Breast epithelium (tissue), 4 donors: Measurements from ENCODE around the gene APEH. TPM values are rescaled to one million over a fixed set of nuclear protein-coding genes. Genes with fewer than 3 reads are reported as not detected.

Experiments used
- DNase-seq, 2 donors: peaks; one replicate each; pipeline ENCODE4 v3.0.0-alpha.2; 2019; ENCODE audit warnings: low spot score in 2 of 2
- H3K27ac ChIP-seq, 2 donors: fragments of 200-600 bp; sonication (generic) in 1 of 2; one replicate each; pipeline ENCODE4 v1.5.1; 2016 to 2019; ENCODE audit warnings: mild to moderate bottlenecking in 1 of 2
- H3K27me3 ChIP-seq, 2 donors: fragments of 200-600 bp; sonication (generic) in 1 of 2; one replicate each; pipeline versions ENCODE4 v1.5.1 to v1.6.0; 2017 to 2019; ENCODE audit warnings: control low read depth in 1 of 2, mild to moderate bottlenecking in 1 of 2
- H3K36me3 ChIP-seq: fragments of 200-600 bp; one replicate; pipeline ENCODE4 v1.5.1; 2019
- H3K4me1 ChIP-seq, 2 donors: fragments of 200-600 bp; sonication (generic); one replicate each; pipeline ENCODE4 v1.5.1; 2016 to 2019; ENCODE audit warnings: control low read depth in 1 of 2
- H3K4me3 ChIP-seq, 3 donors: fragments of 200-600 bp; sonication (generic); 1 replicate in 2 of 3; 2 replicates in 1 of 3; pipeline ENCODE4 v1.5.1; 2016 to 2019; ENCODE audit warnings: mild to moderate bottlenecking in 3 of 3, moderate library complexity in 2 of 3
- H3K9me3 ChIP-seq, 2 donors: fragments of 200-600 bp; sonication (generic) in 1 of 2; one replicate each; pipeline ENCODE4 v1.5.1; 2016 to 2019; ENCODE audit warnings: control low read depth in 1 of 2
- CTCF ChIP-seq, 3 donors: fragments of 450-650 bp; IDR thresholded peaks; one replicate each; pipeline ENCODE4 v1.5.1; 2016 to 2017; ENCODE audit warnings: antibody characterized with exemption in 3 of 3, mild to moderate bottlenecking in 3 of 3, moderate library complexity in 3 of 3
- POLR2A ChIP-seq: fragments of 450-650 bp; IDR thresholded peaks from one replicate; pipeline ENCODE4 v1.6.1; 2016; ENCODE audit warnings: antibody characterized with exemption, mild to moderate bottlenecking, moderate library complexity
- POLR2AphosphoS5 ChIP-seq, 3 donors: sonication (generic); formaldehyde crosslinking; IDR thresholded peaks; one replicate each; pipeline ENCODE4 v1.6.1; 2017; ENCODE audit warnings: antibody characterized with exemption in 3 of 3
- intact Hi-C: fragments of 100-400 bp; cut with DNase I; formaldehyde crosslinking; loops from one replicate; pipeline ENCODE4 v1.15.1; 2023; ENCODE audit warnings: low total_unique reads
- total RNA-seq, 3 donors: library from RNA; depleted of rRNA; stranded (reverse); fragments of >200 nt; gene quantifications; one replicate each; pipeline ENCODE4 v1.1.0, GENCODE V29; 2016

The APEH gene
- total RNA-seq, 3 donors from 2014 or later, result 69.5 to 80.0 (median 70.1) TPM

- no peaks in the 10 kb centered on the region for H3K27me3 ChIP-seq
- H3K36me3 ChIP-seq, result no peaks in the 10 kb centered on the region
- peak; percentile 35 to 77 (median 67) for TF ChIP-seq CTCF (IDR thresholded peaks at IDR 0.05)
- TF ChIP-seq POLR2AphosphoS5 (IDR thresholded peaks at IDR 0.05), result no peak
- intact Hi-C loops, result no loop called here
- DNase-seq, result peak in 1 of 2 donors; percentile 64
- H3K4me1 ChIP-seq, result no peaks in the 10 kb centered on the region
- H3K27ac ChIP-seq, result no peak overlapping the region
- no peaks in the 10 kb centered on the region for H3K9me3 ChIP-seq
- no peak overlapping the region for H3K4me3 ChIP-seq
Observed at GRCh38 chr3:49703443-49703927, 29.3 kb downstream of the APEH start.

GRCh38 chr3:49703956-49704355 lies 29.8 kb downstream of the APEH start:
- TF ChIP-seq CTCF (IDR thresholded peaks at IDR 0.05) (no peak), POLR2A (no peak), POLR2AphosphoS5 (IDR thresholded peaks at IDR 0.05) (no peak)
- no peak for DNase-seq
- no peak overlapping the region for H3K27ac ChIP-seq
- H3K4me1 ChIP-seq, result no peaks in the 10 kb centered on the region
- H3K4me3 ChIP-seq, result no peak overlapping the region
- H3K27me3 ChIP-seq, result no peaks in the 10 kb centered on the region
- H3K36me3 ChIP-seq, result no peaks in the 10 kb centered on the region
- no peaks in the 10 kb centered on the region for H3K9me3 ChIP-seq
- intact Hi-C loops, result no loop called here

GRCh38 chr3:49704629-49705028 lies 30.5 kb downstream of the APEH start:
- Histone ChIP-seq H3K27me3 (no peaks in the 10 kb centered on the region), H3K9me3 (no peaks in the 10 kb centered on the region), H3K4me1 (no peaks in the 10 kb centered on the region), H3K27ac (no peak overlapping the region), H3K4me3 (no peak overlapping the region), H3K36me3 (no peaks in the 10 kb centered on the region)
- TF ChIP-seq POLR2AphosphoS5 (IDR thresholded peaks at IDR 0.05), result no peak
- TF ChIP-seq POLR2A, result no peak
- no peak for DNase-seq
- intact Hi-C loops, result no loop called here

DNA sequence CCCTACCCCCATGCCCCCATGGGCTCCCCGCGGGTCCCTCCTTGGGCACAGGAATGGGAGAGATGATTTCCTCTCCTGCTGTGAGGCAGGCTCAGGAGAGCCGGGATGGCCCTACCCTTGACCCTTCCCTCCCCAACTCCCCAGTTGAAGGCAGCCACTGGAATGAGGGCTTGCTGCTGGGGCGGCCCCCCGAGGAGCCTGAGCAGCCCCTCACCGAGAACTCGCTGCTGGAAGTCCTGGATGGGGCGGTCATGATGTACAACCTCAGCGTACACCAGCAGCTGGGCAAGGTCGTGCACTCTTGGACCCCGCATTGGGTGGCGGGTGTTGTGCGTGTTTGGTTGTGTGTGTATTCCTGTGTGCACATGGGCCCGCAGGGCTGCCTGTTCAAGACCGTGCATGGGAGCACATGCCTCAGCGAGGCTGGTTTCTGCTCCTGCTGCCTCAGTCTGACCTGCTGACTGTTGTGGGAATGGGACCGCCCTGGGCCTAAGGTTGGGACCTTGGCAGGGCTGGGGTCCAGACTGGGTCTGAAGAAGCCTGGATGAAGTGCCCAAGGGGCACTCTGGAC lies 31.3 kb downstream of the APEH start:
- Histone ChIP-seq H3K36me3 (no peaks in the 10 kb centered on the region), H3K4me1 (no peaks in the 10 kb centered on the region), H3K27ac (no peak overlapping the region), H3K4me3 (no peak overlapping the region), H3K9me3 (no peaks in the 10 kb centered on the region), H3K27me3 (no peaks in the 10 kb centered on the region)
- intact Hi-C loops, result no loop called here
- no peak for TF ChIP-seq CTCF (IDR thresholded peaks at IDR 0.05)
- no peak for DNase-seq

- Histone ChIP-seq H3K27me3 (no peaks in the 10 kb centered on the region), H3K36me3 (no peaks in the 10 kb centered on the region), H3K4me1 (no peaks in the 10 kb centered on the region), H3K4me3 (no peak overlapping the region), H3K27ac (no peak overlapping the region), H3K9me3 (no peaks in the 10 kb centered on the region)
- DNase-seq, result no peak
- intact Hi-C loops, result no loop called here
- TF ChIP-seq POLR2A (no peak), CTCF (IDR thresholded peaks at IDR 0.05) (no peak), POLR2AphosphoS5 (IDR thresholded peaks at IDR 0.05) (no peak)
Observed at GRCh38 chr3:49706456-49707112, 32.4 kb downstream of the APEH start.
